Stimulated activated CD4-positive, alpha-beta T cell treated with anti-CD3 and anti-CD28 coated beads, Interleukin-2, amount 100 ng/mL, for 48 hours (primary cell): ENCODE measurements around the gene KCNH2.
"Not testable (repeated sequence)": the region's sequence is repeated elsewhere in the genome, so short reads cannot be mapped to it uniquely, and the experiment has no call there.

ENCODE experiments used
- DNase-seq, 2 donors: peaks; one replicate each; pipeline ENCODE4 v3.0.0-alpha.2; 2020

KCNH2 gene

GRCh38 chr7:150931199-150931869, 46.8 kb downstream of the KCNH2 start:
- DNase-seq, result no peak

- no peak for DNase-seq
These were observed 49.6 kb downstream of the KCNH2 start for GRCh38 chr7:150928541-150928940.

GRCh38 chr7:150927956-150928344, 50.2 kb downstream of the KCNH2 start:
- no peak for DNase-seq

GRCh38 chr7:150927157-150927955, 50.8 kb downstream of the KCNH2 start:
- no peak for DNase-seq

GRCh38 chr7:150926066-150926465, 52.1 kb downstream of the KCNH2 start:
- no peak for DNase-seq

GRCh38 chr7:150924369-150924781, 53.7 kb downstream of the KCNH2 start:
- DNase-seq, result no peak

- no peak for DNase-seq
These were observed 54.3 kb downstream of the KCNH2 start for GRCh38 chr7:150923802-150924201.

- no peak for DNase-seq
These were observed 54.9 kb downstream of the KCNH2 start for GRCh38 chr7:150923196-150923595.

- no peak for DNase-seq
These were observed 59.0 kb downstream of the KCNH2 start for GRCh38 chr7:150919160-150919559.

- DNase-seq, result no peak
These were observed 59.7 kb downstream of the KCNH2 start for GRCh38 chr7:150918378-150918777.

GRCh38 chr7:150917969-150918368, 60.2 kb downstream of the KCNH2 start:
- DNase-seq, result no peak

- no peak for DNase-seq
These were observed 61.5 kb downstream of the KCNH2 start for GRCh38 chr7:150916670-150917069.

- DNase-seq, result no peak
These were observed 63.2 kb downstream of the KCNH2 start for GRCh38 chr7:150914966-150915365.

GRCh38 chr7:150914196-150914595, 63.9 kb downstream of the KCNH2 start:
- DNase-seq, result no peak

- DNase-seq, result no peak
These were observed 65.7 kb downstream of the KCNH2 start for GRCh38 chr7:150912427-150912826.

GRCh38 chr7:150911590-150912267, 66.4 kb downstream of the KCNH2 start:
- DNase-seq, result no peak

- no peak for DNase-seq
These were observed 67.1 kb downstream of the KCNH2 start for GRCh38 chr7:150910996-150911422.

GRCh38 chr7:150910305-150910995, 67.7 kb downstream of the KCNH2 start:
- not testable (repeated sequence) for DNase-seq

- DNase-seq, result no peak
These were observed 68.7 kb downstream of the KCNH2 start for GRCh38 chr7:150909200-150909995.

- DNase-seq, result no peak
These were observed 69.9 kb downstream of the KCNH2 start for GRCh38 chr7:150908173-150908572.

GRCh38 chr7:150904011-150904909, 73.9 kb downstream of the KCNH2 start:
- no peak for DNase-seq
